ENCODE results near the gene SUMO1.

GRCh38 chr2:202165208-202165607, 73.2 kb downstream of the SUMO1 start:
- TF ChIP-seq, protein P1, sequence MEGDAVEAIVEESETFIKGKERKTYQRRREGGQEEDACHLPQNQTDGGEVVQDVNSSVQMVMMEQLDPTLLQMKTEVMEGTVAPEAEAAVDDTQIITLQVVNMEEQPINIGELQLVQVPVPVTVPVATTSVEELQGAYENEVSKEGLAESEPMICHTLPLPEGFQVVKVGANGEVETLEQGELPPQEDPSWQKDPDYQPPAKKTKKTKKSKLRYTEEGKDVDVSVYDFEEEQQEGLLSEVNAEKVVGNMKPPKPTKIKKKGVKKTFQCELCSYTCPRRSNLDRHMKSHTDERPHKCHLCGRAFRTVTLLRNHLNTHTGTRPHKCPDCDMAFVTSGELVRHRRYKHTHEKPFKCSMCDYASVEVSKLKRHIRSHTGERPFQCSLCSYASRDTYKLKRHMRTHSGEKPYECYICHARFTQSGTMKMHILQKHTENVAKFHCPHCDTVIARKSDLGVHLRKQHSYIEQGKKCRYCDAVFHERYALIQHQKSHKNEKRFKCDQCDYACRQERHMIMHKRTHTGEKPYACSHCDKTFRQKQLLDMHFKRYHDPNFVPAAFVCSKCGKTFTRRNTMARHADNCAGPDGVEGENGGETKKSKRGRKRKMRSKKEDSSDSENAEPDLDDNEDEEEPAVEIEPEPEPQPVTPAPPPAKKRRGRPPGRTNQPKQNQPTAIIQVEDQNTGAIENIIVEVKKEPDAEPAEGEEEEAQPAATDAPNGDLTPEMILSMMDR (IDR thresholded peaks at IDR 0.05; ENCODE audit: extremely low read depth in 1 of 2, insufficient read depth in 1 of 2, low read depth in 1 of 2, low read length in 2 of 2): no peak
- TF ChIP-seq POLR2A (IDR thresholded peaks at IDR 0.05; ENCODE audit: low read depth, low read length) (no peak), POLR2AphosphoS5 (IDR thresholded peaks at IDR 0.05; ENCODE audit: insufficient read depth, low read depth, low read length) (no peak), EZH2 (IDR thresholded peaks at IDR 0.05; ENCODE audit: borderline replicate concordance, low read depth, low read length, severe bottlenecking) (no peak)
